ENCODE data around the gene ATG101. TPM values are rescaled to one million over a fixed set of nuclear protein-coding genes. Genes with fewer than 3 reads are reported as not detected.

ATG101 gene
- total RNA-seq, 4 donors from 2014 or later: 40.7 to 61.1 (median 48.0) TPM

- no peak for TF ChIP-seq POLR2A (IDR thresholded peaks at IDR 0.05)
- no peak for TF ChIP-seq CTCF (IDR thresholded peaks at IDR 0.05)
- Histone ChIP-seq H3K36me3 (peaks cover 5% of the 10 kb centered on the region in 2 donors), H3K4me1 (peaks cover 0 to 5% of the 10 kb centered on the region in 2 donors), H3K4me3 (replicated peaks in 1 of 3) (no peak overlapping the region), H3K27ac (peak overlapping the region; percentile 24 to 56 (median 28)), H3K27me3 (no peaks in the 10 kb centered on the region), H3K9me3 (no peaks in the 10 kb centered on the region)
- 73 to 76% methylated on average over 11 to 12 of the region's 12 CpGs for WGBS, 2 donors
- intact Hi-C loops (cut with DNase I): no loop called here
- DNase-seq: no peak
Measured at GRCh38 chr12:52063981-52064649, 5.7 kb upstream of the ATG101 start.

GRCh38 chr12:52066346-52067080, 3.3 kb upstream of the ATG101 start:
- H3K4me1 ChIP-seq: peaks cover 13 to 20% of the 10 kb centered on the region in 2 donors

GRCh38 chr12:52067081-52067374, 2.8 kb upstream of the ATG101 start:
- Histone ChIP-seq H3K27ac (no peak overlapping the region), H3K4me3 (replicated peaks in 1 of 3) (no peak overlapping the region), H3K9me3 (no peaks in the 10 kb centered on the region), H3K27me3 (no peaks in the 10 kb centered on the region), H3K36me3 (no peaks in the 10 kb centered on the region), H3K4me1 (peaks cover 17 to 25% of the 10 kb centered on the region in 2 donors)
- WGBS, 2 donors: 57 to 60% methylated on average over 3 of the region's 3 CpGs
- intact Hi-C loops (cut with DNase I): no loop called here
- no peak for DNase-seq
- TF ChIP-seq CTCF (IDR thresholded peaks at IDR 0.05): no peak

More at GRCh38 chr12:52066346-52067080, 3.3 kb upstream of the ATG101 start:
- Histone ChIP-seq H3K27me3 (no peaks in the 10 kb centered on the region), H3K27ac (no peak overlapping the region), H3K9me3 (no peaks in the 10 kb centered on the region), H3K36me3 (no peaks in the 10 kb centered on the region), H3K4me3 (replicated peaks in 1 of 3) (no peak overlapping the region)
- intact Hi-C loops (cut with DNase I): no loop called here
- 64 to 71% methylated on average over 8 of the region's 8 CpGs for WGBS, 2 donors
- no peak for DNase-seq
- TF ChIP-seq CTCF (IDR thresholded peaks at IDR 0.05) (no peak), POLR2A (IDR thresholded peaks at IDR 0.05) (no peak)

GRCh38 chr12:52070185-52070925, 577 bp downstream of the ATG101 start:
- Histone ChIP-seq H3K27ac (peak overlapping the region; percentile 90 to 95 (median 93)), H3K9me3 (no peaks in the 10 kb centered on the region), H3K27me3 (no peaks in the 10 kb centered on the region), H3K4me3 (replicated peaks in 1 of 3) (peak overlapping the region; percentile 31 to 97 (median 72)), H3K36me3 (peaks cover 3 to 5% of the 10 kb centered on the region in 2 donors), H3K4me1 (peaks cover 31 to 39% of the 10 kb centered on the region in 2 donors)
- TF ChIP-seq CTCF (IDR thresholded peaks at IDR 0.05) (no peak), POLR2A (IDR thresholded peaks at IDR 0.05) (no peak)
- no peak for DNase-seq
- intact Hi-C loops (cut with DNase I): no loop called here
- WGBS, 2 donors: 3 to 8% methylated on average over 15 to 34 of the region's 37 CpGs
